SU-DHL-6 (cell line): Measurements from ENCODE around the gene RNF167.

Experiments
- H2AFZ ChIP-seq: fragments of 200-600 bp; sonication (generic); 2 replicates; pipeline ENCODE4 v1.6.1; 2014; ENCODE audit warnings: low read depth, mild to moderate bottlenecking, moderate library complexity, mixed read lengths, antibody characterized with exemption, low read length; ENCODE audit not compliant: severe bottlenecking
- H3F3A ChIP-seq: fragments of 200-600 bp; shearing (Covaris generic); 2 replicates; pipeline ENCODE4 v1.6.0; 2016; ENCODE audit warnings: antibody characterized with exemption, mild to moderate bottlenecking; ENCODE audit not compliant: insufficient read depth
- H3K27ac ChIP-seq: fragments of 200-600 bp; sonication (generic); 2 replicates; pipeline ENCODE4 v1.5.1; 2016; ENCODE audit warnings: low read depth, mild to moderate bottlenecking, low read length, moderate library complexity, mixed read lengths
- H3K27me3 ChIP-seq: fragments of 200-600 bp; sonication (generic), shearing (Covaris generic); 2 replicates; pipeline ENCODE4 v1.6.0; 2014; ENCODE audit warnings: mild to moderate bottlenecking, low read length
- H3K36me3 ChIP-seq: fragments of 200-600 bp; sonication (generic); 2 replicates; pipeline ENCODE4 v1.6.1; 2014; ENCODE audit warnings: mild to moderate bottlenecking, low read length, mixed read lengths
- H3K4me2 ChIP-seq: fragments of 300-600, 200-600 bp; shearing (Covaris generic), sonication (generic); 2 replicates; pipeline ENCODE4 v1.6.0; 2014; ENCODE audit warnings: low read length, low read depth, mild to moderate bottlenecking; ENCODE audit not compliant: poor library complexity, severe bottlenecking
- H3K4me3 ChIP-seq: fragments of 200-600 bp; sonication (generic); 2 replicates; pipeline ENCODE4 v1.5.1; 2014; ENCODE audit warnings: antibody characterized with exemption, low read length, mild to moderate bottlenecking, mixed read lengths; ENCODE audit not compliant: insufficient read depth, poor library complexity, severe bottlenecking
- H3K79me2 ChIP-seq: fragments of 200-600 bp; sonication (generic); 2 replicates; pipeline ENCODE4 v1.6.1; 2014; ENCODE audit warnings: mild to moderate bottlenecking, low read length, moderate library complexity; ENCODE audit not compliant: insufficient read depth
- H3K9ac ChIP-seq: fragments of 200-600 bp; sonication (generic); 2 replicates; pipeline ENCODE4 v1.7.0; 2014; ENCODE audit warnings: mild to moderate bottlenecking, low read length
- H3K9me2 ChIP-seq: fragments of 200-600 bp; sonication (generic); replicated peaks from 2 replicates; pipeline ENCODE4 v1.6.1; 2014; ENCODE audit warnings: low read length; ENCODE audit not compliant: insufficient read depth
- H3K9me3 ChIP-seq: fragments of 200-600 bp; sonication (generic); 2 replicates; pipeline ENCODE4 v1.6.1; 2014; ENCODE audit warnings: low read length, mixed read lengths; ENCODE audit not compliant: insufficient read depth
- H4K20me1 ChIP-seq: fragments of 200-600 bp; sonication (generic); 2 replicates; pipeline ENCODE4 v1.6.1; 2014; ENCODE audit warnings: low read depth, mild to moderate bottlenecking, antibody characterized with exemption, low read length, moderate library complexity, mixed read lengths
- EZH2phosphoT487 ChIP-seq: fragments of 200-600 bp; sonication (generic), shearing (Covaris generic); conservative IDR thresholded peaks from 2 replicates; pipeline ENCODE4 v1.6.1; 2018; ENCODE audit warnings: mild to moderate bottlenecking, antibody characterized with exemption, low read length, moderate library complexity, mixed read lengths
- TF ChIP-seq, protein P1 (sequence below): fragments of 200-600 bp; sonication (generic); IDR thresholded peaks from one replicate; pipeline ENCODE4 v1.5.1; 2017; ENCODE audit warnings: antibody characterized with exemption, mild to moderate bottlenecking, low read length, moderate library complexity; ENCODE audit not compliant: insufficient read depth, poor library complexity, severe bottlenecking

Gene RNF167

DNA sequence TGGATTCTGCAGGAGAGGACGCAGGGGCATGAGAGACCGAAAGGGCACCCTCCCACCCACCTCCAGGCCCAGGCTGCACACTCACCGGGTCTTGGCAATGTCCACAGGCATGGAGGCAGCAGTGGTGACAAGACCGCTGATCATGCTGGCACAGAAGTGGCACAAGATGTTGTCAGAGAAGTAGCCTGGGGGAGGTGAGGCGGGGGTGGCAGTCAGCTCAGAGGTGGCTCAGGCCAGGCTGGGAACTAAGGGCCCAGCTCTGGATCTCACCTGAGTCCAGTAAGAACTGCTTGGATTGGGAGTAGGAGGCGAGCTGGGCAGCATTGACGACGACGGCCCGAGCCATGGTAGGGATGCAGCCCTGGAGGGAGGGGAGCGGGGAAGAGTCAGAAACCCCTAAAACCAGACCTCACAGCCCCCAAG lies 2.0 kb upstream of the RNF167 start:
- peaks cover 39% of the 10 kb centered on the region for H3K79me2 ChIP-seq
- H3K36me3 ChIP-seq, result no peaks in the 10 kb centered on the region
- H3K27me3 ChIP-seq, result no peaks in the 10 kb centered on the region
- H3F3A ChIP-seq, result peaks cover 20% of the 10 kb centered on the region
- no peak overlapping the region for H3K27ac ChIP-seq
- H3K9ac ChIP-seq, result peak overlapping the region; percentile 93
- no peak overlapping the region for H2AFZ ChIP-seq
- H3K4me2 ChIP-seq, result peak overlapping the region; percentile 73
- no peaks in the 10 kb centered on the region for H3K9me3 ChIP-seq
- H3K4me3 ChIP-seq, result no peak overlapping the region
- TF ChIP-seq, protein P1, sequence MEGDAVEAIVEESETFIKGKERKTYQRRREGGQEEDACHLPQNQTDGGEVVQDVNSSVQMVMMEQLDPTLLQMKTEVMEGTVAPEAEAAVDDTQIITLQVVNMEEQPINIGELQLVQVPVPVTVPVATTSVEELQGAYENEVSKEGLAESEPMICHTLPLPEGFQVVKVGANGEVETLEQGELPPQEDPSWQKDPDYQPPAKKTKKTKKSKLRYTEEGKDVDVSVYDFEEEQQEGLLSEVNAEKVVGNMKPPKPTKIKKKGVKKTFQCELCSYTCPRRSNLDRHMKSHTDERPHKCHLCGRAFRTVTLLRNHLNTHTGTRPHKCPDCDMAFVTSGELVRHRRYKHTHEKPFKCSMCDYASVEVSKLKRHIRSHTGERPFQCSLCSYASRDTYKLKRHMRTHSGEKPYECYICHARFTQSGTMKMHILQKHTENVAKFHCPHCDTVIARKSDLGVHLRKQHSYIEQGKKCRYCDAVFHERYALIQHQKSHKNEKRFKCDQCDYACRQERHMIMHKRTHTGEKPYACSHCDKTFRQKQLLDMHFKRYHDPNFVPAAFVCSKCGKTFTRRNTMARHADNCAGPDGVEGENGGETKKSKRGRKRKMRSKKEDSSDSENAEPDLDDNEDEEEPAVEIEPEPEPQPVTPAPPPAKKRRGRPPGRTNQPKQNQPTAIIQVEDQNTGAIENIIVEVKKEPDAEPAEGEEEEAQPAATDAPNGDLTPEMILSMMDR, result no peak
- no peak for TF ChIP-seq EZH2phosphoT487
- H3K9me2 ChIP-seq, result no peaks in the 10 kb centered on the region
- no peaks in the 10 kb centered on the region for H4K20me1 ChIP-seq

- Histone ChIP-seq H3K9me2 (no peaks in the 10 kb centered on the region), H3K36me3 (no peaks in the 10 kb centered on the region), H4K20me1 (no peaks in the 10 kb centered on the region), H3K4me2 (peak overlapping the region; percentile 73), H3K27me3 (no peaks in the 10 kb centered on the region), H3K4me3 (peak overlapping the region; percentile 83), H3K79me2 (peaks cover 48% of the 10 kb centered on the region), H3K9ac (peak overlapping the region; percentile 93), H3K27ac (peak overlapping the region; percentile 88), H3F3A (peaks cover 25% of the 10 kb centered on the region), H2AFZ (peak overlapping the region; percentile 50), H3K9me3 (no peaks in the 10 kb centered on the region)
- no peak for TF ChIP-seq EZH2phosphoT487
- TF ChIP-seq, protein P1, result no peak
These were observed 1.2 kb upstream of the RNF167 start for GRCh38 chr17:4938688-4939545.

DNA sequence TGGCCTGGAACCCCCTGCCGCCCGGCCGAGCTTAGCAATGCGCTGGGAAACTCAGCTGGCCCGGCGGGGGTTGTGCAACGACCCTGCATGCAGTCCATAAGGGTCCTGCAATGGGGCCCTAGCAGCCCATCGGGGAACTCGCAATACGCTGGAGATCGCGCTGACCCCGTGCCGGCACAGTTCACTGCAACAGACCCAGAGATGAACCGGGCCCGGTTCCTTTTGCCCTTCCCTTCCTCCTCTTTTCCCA lies 597 bp upstream of the RNF167 start:
- peak overlapping the region; percentile 93 for H3K9ac ChIP-seq
- no peaks in the 10 kb centered on the region for H3K9me2 ChIP-seq
- no peaks in the 10 kb centered on the region for H3K36me3 ChIP-seq
- H3K27ac ChIP-seq, result peak overlapping the region; percentile 88
- H3F3A ChIP-seq, result peaks cover 31% of the 10 kb centered on the region
- no peaks in the 10 kb centered on the region for H3K9me3 ChIP-seq
- peak overlapping the region; percentile 83 for H3K4me3 ChIP-seq
- H3K4me2 ChIP-seq, result peak overlapping the region; percentile 73
- no peaks in the 10 kb centered on the region for H4K20me1 ChIP-seq
- no peak for TF ChIP-seq EZH2phosphoT487
- TF ChIP-seq, protein P1, result no peak
- H3K27me3 ChIP-seq, result no peaks in the 10 kb centered on the region
- peak overlapping the region; percentile 50 for H2AFZ ChIP-seq
- H3K79me2 ChIP-seq, result peaks cover 48% of the 10 kb centered on the region
